ENCODE results near the gene POTEC.
"Not testable (repeated sequence)": the region's sequence is repeated elsewhere in the genome, so short reads cannot be mapped to it uniquely, and the experiment has no call there.

POTEC gene

DNA sequence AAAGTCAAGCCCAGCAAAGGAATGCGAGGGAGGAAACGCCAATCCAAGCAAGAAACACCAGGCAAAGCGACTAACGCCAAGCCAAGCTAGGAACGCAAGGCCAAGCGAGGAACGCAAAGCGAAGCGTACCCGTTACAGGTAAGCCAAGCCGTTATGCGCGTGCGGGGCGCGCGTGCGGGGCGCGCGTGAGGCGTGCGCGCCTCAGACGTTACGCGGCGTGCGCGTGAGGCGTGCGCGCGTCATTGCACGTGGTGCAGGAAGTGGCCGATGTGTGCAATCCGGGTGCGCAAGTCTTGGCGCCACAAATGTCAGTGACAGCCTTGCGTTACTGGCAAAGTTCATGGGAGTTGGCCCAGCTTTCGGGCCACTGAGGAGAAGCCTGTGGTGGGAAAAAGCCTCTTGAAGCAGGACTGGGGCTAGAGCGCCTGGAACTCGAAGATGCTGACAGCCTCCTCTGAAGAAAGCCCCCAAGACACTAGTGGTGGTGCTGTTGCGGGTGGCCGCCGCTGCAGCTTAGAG lies at the start of gene POTEC:
POTEC (minus strand) TSS at position 155 of the 519 bp plus-strand sequence. CDS start 454 bp downstream, outside the sequence.
- DNase-seq (ENCODE audit: low read depth, low spot score) = not testable (repeated sequence)

DNA sequence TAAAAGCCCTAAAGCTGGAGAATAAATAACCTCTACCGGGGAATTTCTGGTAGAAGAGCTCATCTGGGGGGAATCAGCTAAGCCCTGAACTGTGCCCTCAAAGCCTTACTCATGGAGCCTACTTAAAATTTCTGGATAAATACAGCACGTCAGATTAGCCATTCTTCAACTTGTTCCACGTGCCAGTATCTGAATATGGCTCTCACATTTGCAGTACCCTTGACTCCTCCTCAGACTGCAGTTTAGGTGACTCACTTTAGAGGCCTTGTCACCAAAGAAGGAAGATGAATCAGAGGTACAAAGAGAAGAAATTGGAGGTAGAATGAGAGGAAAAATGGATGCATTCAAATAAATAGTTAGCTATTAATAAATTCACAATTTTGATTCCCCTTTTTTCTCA lies 34.6 kb upstream of the POTEC start:
- DNase-seq (ENCODE audit: low read depth, low spot score) = no peak

DNA sequence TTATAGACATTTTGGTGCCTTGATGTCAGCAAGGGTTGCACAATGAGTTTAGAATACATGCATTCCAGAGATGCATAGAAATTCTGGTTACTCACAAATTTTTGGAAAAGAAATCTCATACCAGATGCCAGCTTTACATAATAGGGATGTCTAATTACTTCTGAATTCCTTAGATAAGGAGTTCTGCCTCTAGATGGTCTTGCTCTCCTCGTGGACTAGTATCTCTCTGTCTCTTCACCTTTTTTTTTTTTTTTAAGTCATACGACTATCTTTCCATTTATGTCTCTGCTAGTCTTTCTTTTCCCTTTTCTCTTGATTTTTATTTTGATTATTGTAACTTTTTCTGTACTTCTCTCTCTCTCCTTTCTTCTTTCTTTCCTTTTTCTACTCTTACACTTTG lies 16.1 kb upstream of the POTEC start:
- not testable (repeated sequence) for DNase-seq (ENCODE audit: low read depth, low spot score)

DNA sequence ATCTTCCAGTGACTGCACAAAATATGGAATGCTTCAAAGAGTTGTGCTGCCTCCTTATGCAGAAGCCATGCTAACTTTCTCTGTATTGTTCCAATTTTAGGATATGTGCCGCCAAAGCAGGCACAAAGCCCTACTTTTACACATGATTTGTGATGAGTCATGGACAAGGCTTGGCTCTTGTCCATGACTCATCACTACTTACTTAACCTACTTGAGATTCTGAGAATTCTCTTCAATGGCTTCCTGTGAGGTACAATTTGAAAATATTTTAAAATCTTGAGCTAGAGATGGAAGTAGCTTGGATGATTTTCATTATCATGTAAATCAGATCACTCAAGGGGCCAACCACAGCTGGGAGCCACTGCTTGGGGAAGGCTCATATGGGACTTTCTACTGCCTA lies 11.7 kb downstream of the POTEC start:
- DNase-seq (ENCODE audit: low read depth, low spot score) = not testable (repeated sequence)

DNA sequence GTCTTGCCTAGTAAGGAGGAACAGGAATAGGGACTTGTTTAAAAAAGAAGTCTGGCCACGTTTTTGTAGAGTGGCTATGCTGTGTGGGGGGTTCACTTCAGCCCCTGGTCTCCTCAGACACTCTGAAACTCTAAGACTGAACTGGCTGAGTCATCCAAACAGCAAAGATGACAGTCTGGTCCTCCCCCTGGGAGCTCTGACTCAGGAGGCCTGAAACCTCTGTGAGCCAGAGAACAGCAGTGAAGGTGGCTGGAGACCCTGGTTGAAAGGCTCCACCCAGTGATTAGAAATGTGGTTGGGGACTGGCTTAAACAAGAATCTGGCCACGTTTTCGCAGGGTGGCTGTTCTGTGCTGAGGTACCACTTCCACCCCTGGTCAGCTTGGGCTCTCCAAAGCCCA lies 32.7 kb downstream of the POTEC start:
- not testable (repeated sequence) for DNase-seq (ENCODE audit: low read depth, low spot score)

DNA sequence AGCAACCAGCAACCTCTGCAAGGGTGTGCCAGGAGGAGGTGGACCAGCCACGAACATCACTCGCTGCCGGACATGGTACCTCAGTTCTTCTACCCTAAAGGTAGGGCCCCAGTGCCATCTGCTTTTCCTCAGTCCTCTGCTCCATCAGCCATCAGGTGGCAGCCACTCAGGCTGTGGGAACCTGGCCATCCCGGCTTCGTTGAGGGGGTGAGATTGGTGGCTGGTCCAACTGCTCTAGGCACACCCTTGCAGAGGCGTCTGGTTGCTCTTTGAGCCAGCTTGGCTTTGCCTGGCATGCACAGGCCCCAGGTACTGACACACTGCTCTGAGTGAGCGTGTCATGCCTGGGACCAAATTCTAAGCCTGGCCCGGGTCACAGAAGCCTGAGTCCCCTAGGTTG lies 39.7 kb downstream of the POTEC start:
- not testable (repeated sequence) for DNase-seq (ENCODE audit: low read depth, low spot score)

DNA sequence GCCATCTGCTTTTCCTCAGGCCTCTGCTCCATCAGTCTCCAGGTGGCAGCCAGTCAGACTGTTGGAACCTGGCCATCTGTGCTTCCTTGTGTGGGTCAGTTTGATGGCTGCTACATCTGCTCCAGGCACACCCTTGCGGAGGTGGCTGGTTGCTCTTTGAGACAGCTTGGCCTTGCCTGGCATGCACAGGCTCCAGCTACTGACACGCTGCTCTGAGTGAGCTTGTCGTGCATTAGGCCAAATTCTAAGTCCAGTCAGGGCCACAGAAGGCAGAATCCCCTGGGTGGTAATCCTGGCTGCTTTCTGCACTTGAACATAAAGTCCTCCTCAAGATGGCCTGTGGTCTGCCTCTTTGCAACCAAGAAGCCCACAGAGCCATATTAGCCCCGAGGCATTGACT lies 41.5 kb downstream of the POTEC start:
- DNase-seq (ENCODE audit: low read depth, low spot score) = not testable (repeated sequence)

DNA sequence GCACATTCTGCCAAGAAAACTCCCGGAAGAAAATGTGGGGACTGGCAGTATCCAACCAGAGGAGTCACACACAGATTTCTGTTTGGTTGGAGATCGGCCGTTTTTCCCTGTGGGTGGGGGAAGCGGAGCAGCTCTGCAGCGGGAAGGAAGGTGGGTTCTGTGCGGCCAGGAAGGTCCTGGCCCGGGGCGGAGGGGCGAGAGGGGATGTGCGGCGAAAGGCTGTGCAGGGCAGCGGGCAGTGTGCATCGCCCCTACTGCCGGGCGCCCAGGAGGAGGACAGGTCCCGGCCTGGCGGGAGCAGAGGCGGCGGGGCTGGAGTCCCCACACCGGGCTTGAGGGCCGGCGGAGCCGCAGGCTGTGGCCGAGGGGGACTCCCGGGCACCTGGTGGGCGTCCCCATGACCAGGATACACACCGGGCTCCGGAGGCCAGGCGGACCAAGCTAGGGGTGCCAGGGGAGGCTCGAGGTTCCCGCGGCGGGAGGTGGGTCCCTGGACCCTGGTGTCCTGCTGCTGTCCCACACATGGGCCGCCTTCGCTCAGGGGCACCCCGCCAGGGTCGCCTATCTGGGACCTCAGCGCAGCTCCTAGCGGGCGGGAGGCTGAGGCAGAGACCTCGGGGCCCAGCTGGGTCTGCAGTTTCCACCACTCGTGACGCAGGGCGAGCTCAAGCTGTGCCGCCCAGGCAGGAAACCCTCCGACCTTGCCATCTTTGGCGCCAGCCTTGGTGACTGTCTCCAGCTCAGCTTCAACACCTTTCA lies 54.0 kb downstream of the POTEC start:
- not testable (repeated sequence) for DNase-seq (ENCODE audit: low read depth, low spot score)

DNA sequence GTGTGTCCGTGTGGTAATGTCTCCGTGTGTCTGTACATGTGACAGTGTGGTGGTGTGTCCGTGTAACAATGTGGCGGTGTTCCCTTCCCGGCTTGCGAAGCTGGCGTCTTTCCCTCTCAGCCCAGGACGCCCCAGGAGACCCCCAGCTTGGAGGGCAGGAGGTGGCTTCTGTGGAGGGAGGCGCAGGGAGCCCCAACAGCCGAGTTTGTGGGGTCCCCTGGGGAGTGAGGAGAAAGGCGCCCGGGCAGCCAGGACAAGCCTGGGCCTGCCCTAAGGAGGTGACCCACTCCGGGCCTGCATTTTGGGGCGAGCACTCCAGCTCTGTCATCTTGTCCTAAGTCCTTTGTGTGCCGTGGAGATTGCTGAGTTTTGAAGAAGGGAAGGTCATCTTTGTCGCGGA lies 54.6 kb downstream of the POTEC start:
- DNase-seq (ENCODE audit: low read depth, low spot score) = not testable (repeated sequence)

DNA sequence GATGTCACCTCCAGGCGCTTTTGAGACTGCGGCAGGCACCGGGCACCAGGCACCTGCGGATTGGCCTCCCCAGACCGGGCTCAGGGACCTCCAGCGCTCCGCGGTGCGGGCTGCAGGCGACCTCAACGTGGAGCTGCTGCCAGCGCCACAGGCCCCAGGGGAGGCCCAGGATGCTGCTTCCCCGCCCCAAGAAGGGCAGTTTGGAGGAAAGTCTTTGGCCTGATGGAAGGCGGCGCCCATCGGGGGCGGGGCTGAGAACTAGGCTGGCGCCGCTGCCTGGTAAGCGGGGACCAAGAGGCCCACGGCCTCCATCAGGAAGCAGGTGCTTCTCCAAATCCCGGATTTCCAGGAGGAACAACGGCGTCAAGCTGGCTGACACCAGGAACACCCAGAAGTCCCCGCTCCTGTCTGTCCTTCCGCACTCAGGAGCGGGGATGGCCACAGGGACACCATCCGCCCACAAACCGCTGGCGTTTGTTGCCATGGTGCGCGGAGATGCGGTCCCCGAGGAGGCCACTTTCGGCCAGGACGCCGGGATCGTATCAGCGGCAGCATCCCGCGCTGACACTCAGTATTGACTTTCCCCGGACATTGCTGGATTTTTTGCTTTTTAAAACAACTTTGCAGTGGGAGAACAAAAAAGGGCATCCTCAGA lies 56.3 kb downstream of the POTEC start:
- DNase-seq (ENCODE audit: low read depth, low spot score) = not testable (repeated sequence)

DNA sequence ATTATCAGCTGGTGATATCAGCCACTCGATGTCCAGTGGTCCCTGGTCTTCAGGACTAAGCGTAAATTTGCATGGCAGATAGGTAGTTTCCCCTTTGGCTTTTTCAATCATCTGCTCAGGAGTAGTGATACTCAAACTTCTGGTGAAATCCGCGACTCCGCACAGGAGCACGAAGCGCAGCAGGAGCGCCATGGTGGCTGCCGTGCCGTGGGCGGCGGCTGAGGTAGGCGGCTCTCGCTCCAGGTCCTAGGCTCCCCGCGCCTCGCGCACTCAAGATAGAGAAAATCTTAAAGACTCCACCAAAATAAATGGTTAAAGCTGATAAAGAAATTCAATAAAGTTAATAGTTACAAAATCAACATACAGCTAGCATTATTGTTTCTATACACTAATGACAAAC lies 64.3 kb downstream of the POTEC start:
- not testable (repeated sequence) for DNase-seq (ENCODE audit: low read depth, low spot score)

DNA sequence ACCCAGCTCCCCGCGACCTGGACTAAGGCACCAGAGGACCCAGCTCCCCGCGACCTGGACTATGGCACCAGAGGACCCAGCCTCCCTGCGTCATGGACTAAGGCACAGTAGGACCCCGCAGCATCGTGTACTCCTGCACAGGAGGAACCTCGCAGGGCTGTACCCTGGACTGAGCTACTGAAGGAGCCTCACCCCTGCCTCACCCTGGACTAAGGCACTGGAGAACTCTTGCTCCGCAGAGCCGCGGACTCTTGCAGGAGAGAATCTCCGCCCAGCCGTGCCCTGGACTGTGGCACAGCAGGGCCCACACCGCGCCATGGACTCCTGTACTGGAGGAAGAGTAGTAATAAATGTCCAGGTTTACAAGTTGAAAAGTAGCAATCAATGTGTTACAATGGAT lies 67.9 kb downstream of the POTEC start:
- not testable (repeated sequence) for DNase-seq (ENCODE audit: low read depth, low spot score)

DNA sequence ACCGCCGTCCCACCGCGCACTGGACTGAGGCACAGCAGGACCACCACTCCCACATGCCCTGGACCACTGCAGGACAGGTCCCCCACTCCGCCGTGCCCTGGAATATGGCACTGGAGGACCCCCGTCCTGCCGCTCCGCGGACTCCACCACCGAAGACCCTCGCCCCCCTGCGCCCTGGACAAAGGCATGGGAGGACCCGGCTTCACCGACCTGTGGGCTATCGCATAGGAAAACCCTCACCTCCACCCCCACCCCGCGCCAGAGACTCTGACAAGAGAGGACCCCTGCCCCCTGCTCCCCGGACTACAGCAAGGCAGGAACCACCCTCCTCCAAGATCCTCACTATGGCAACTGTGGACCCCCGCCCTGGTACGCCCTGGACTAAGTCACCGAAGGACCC lies 68.6 kb downstream of the POTEC start:
- not testable (repeated sequence) for DNase-seq (ENCODE audit: low read depth, low spot score)

DNA sequence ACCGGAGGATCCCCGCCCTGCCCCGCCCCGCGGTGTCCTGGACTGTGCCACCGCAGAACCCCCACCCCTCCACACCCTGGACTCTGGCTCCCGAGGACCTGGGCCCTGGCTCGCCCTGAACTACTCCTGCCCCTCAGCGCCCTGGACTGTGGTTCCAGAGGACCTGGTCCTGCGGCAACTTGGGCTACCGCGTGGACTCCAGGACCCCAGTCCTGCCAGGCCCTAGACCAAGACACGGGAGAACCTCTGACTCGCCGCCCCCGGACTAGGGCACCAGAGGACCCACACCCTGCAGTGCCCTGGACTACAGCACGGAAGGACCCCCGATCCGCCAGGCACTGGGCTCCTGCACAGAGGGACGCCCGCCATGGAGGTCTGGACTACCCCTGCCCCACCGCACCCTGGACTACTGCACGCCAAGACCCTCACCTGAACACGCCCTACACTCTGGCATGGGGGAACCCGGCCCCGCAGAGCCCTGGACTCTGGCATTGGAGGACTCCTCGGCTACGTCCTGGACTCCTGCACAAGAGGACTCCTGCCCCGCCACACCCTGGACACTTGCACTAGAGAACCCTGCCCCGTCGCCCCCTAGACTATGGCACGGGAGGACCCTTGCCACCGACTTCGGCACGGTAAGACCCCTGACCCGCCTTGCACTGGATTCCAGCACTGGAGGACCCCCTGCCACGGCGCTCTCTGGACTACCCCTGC lies 69.2 kb downstream of the POTEC start:
- not testable (repeated sequence) for DNase-seq (ENCODE audit: low read depth, low spot score)

DNA sequence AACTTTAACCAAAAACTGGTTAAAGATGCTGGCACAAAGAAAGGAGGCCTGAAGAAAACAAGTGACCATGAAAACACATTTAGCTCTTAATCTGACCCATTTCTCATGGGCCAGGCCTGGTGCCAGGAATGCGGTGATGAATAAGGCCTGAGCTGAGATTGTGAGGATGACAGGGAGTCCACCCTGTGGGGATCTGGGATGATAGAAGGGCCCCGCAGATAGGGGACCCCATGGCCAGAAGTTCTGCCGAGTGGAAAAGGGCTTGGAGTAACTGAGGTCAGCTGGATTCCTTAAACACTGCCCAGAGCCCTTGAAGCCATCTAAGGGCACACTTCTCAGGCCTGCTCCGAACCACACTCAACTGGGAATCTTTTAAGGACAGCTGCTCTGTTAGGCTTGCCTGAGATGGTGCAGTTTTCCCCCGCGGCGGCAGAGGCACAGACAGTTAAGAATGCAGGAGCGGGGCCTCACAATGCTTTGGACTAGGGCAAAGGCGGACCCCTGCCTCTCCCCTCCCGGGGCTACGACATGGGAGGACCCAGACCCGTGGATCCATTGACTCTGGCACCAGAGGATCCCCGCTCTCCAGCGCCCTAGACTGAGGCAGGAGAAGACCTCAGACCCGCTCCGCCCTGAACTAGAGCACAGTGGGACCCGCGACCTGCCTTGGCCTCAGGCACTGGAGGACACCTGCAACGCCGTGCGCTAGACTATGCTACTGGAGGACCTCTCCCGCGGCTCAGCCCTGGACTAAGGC lies 70.0 kb downstream of the POTEC start:
- DNase-seq (ENCODE audit: low read depth, low spot score) = not testable (repeated sequence)

DNA sequence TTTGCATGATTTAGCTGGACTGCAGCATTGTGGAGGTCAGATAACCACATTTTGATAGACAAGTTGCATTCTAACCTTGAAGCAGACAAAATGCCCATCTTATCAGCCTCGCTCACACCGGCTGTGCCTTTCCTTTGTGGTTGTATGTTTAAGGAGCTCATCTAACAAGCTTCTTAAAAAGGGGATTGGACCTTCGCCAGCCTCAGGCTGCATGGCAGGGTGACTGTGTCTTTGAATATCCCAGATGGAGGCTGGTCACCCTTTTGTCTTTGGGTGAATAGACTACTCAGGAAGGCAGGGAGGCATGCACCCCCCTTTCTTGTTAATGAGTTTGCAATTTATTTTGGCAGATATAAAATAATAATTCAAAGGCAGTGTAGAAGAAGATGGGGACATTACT lies 72.1 kb downstream of the POTEC start:
- not testable (repeated sequence) for DNase-seq (ENCODE audit: low read depth, low spot score)

DNA sequence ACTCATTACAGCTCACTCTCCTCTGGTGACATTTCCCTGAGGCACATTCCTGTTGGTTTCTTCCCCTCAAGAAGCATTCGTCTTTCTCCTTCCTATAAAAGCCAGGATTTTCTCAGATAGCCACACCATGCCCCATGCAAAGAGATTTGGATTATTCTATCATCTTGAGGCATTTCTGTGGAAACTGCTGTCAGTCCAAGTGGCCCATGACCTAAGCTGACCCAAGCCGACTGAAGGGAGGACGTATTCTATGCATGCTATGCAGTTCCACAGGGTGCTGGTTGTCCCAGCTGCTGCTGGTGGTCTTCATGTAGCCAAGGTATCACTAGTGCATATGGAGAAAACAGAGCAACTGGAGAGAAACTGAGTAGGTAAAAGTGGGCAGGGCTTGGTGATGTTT lies 73.0 kb downstream of the POTEC start:
- not testable (repeated sequence) for DNase-seq (ENCODE audit: low read depth, low spot score)

DNA sequence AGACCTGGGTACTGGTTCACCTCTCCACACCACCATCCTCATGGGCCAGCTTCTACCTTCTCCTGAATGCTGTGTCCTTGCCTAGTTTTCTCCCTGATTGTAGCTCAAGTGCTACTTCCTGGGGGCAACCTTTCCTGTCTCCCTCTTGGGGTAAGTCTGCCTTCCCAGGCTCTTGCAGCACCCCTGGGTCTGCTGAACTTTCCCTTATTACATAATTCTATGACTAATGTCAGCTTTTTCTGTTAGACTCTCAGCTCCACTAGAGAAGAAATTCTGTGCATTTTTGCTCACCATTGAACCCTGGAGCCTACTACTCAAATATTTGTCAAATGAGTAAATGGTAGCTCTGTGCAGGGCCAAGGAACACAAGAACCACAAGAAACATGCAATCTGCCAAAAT lies 73.4 kb downstream of the POTEC start:
- not testable (repeated sequence) for DNase-seq (ENCODE audit: low read depth, low spot score)

DNA sequence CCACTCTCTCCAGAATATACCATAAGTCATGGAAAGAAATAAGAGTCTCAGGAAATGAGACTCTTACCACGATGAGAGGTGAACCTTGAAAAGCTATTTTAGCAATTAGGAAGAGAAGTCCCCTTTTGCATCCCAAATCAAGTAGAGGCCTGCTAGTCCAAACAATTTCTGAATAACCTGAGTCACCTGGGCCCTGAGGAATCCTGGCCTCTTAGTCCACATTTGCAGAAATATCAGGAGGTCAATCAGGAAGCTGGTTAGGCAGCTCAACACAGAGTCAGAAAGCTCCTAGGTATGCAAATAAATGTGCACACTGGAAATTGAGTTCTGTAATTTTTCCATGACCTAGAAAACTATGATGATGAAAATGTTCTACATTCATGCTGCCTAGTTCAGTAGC lies 77.4 kb downstream of the POTEC start:
- not testable (repeated sequence) for DNase-seq (ENCODE audit: low read depth, low spot score)

All from ELF-1 (cell line).